GM18873 (cell line): Measurements from ENCODE around the gene GGT5.
"Not testable (repeated sequence)": the region's sequence is repeated elsewhere in the genome, so short reads cannot be mapped to it uniquely, and the experiment has no call there.

ENCODE experiments used
- ATAC-seq: cut with Tn5 transposase; IDR thresholded peaks from one replicate; pipeline ENCODE4 v1.9.1; 2021; ENCODE audit warnings: mild to moderate bottlenecking, moderate library complexity, moderate number of reproducible peaks; ENCODE audit not compliant: unreplicated experiment, low FRiP score

GGT5 gene

GRCh38 chr22:24263479-24263878 lies 18.6 kb upstream of the GGT5 start:
- ATAC-seq = not testable (repeated sequence)

GRCh38 chr22:24262185-24262749 lies 17.4 kb upstream of the GGT5 start:
- not testable (repeated sequence) for ATAC-seq

- not testable (repeated sequence) for ATAC-seq
These were observed 14.6 kb upstream of the GGT5 start for GRCh38 chr22:24259459-24259858.

- ATAC-seq = not testable (repeated sequence)
These were observed 11.9 kb upstream of the GGT5 start for GRCh38 chr22:24256736-24257135.

- ATAC-seq = not testable (repeated sequence)
These were observed 11.3 kb upstream of the GGT5 start for GRCh38 chr22:24256136-24256535.

GRCh38 chr22:24253126-24253525 lies 8.2 kb upstream of the GGT5 start:
- ATAC-seq = not testable (repeated sequence)

- ATAC-seq = not testable (repeated sequence)
These were observed 6.4 kb upstream of the GGT5 start for GRCh38 chr22:24251286-24251685.

GRCh38 chr22:24249413-24249812 lies 4.5 kb upstream of the GGT5 start:
- not testable (repeated sequence) for ATAC-seq

- not testable (repeated sequence) for ATAC-seq
These were observed 3.7 kb upstream of the GGT5 start for GRCh38 chr22:24248611-24249010.

GRCh38 chr22:24247564-24248344 lies 2.9 kb upstream of the GGT5 start:
- no peak for ATAC-seq

- no peak for ATAC-seq
These were observed 2.2 kb upstream of the GGT5 start for GRCh38 chr22:24247011-24247507.

- ATAC-seq = not testable (repeated sequence)
These were observed 991 bp upstream of the GGT5 start for GRCh38 chr22:24245584-24246561.

- ATAC-seq = no peak
These were observed 616 bp downstream of the GGT5 start for GRCh38 chr22:24244144-24244787.

GRCh38 chr22:24243417-24243816 lies 1.5 kb downstream of the GGT5 start:
- not testable (repeated sequence) for ATAC-seq

GRCh38 chr22:24240985-24241692 lies 3.7 kb downstream of the GGT5 start:
- ATAC-seq = not testable (repeated sequence)

- no peak for ATAC-seq
These were observed 4.5 kb downstream of the GGT5 start for GRCh38 chr22:24240381-24240780.

GRCh38 chr22:24238101-24238694 lies 6.7 kb downstream of the GGT5 start:
- ATAC-seq = not testable (repeated sequence)

- ATAC-seq = no peak
These were observed 8.2 kb downstream of the GGT5 start for GRCh38 chr22:24236656-24237055.

- ATAC-seq = no peak
These were observed 9.6 kb downstream of the GGT5 start for GRCh38 chr22:24235315-24235714.
